Endothelial cell of umbilical vein (primary cell): Measurements from ENCODE around the gene WDR76. TPM values are rescaled to one million over a fixed set of nuclear protein-coding genes. Genes with fewer than 3 reads are reported as not detected.

Experiments
- BruUV-seq: library from RNA; stranded (reverse); fragments of 400-500 nt; replicated peaks from 2 replicates; lab custom pipeline; 2021; lab: Mats Ljungman, UMichigan
- CTCF ChIA-PET: fragments of 300-600, 350-600 bp; sonication (Branson Sonifier 250); formaldehyde crosslinking; loops from one replicate; lab custom pipeline; 2021; ENCODE audit warnings: antibody characterized with exemption, inconsistent platforms; lab: Charles Lee
- POLR2A ChIA-PET: fragments of 300-600, 350-600 bp; sonication (Branson Sonifier 250); formaldehyde crosslinking; loops from one replicate; lab custom pipeline; 2021; ENCODE audit warnings: antibody characterized with exemption, inconsistent platforms; lab: Charles Lee
- DNase-seq: peaks from one replicate; pipeline ENCODE4 v3.0.0-alpha.2; 2011; ENCODE audit warnings: low read depth, low spot score
- FAIRE-seq: peaks from 2 replicates; lab custom pipeline; 2011; peaks lifted over from hg19 to GRCh38; lab: Jason Lieb, UNC
- H2AFZ ChIP-seq: 2 replicates; pipeline ENCODE4 v1.6.0; 2012; ENCODE audit warnings: low read depth, low read length, control low read depth, inconsistent platforms
- H3K27ac ChIP-seq: 2 replicates; pipeline ENCODE4 v1.5.1; 2011; ENCODE audit warnings: low read depth, mild to moderate bottlenecking, control low read depth, low read length, moderate library complexity; ENCODE audit not compliant: insufficient read depth
- H3K27me3 ChIP-seq, 2 experiments: 2 replicates each; pipeline versions ENCODE4 v1.6.0 to v1.6.1; 2011; ENCODE audit warnings: low read length in 2 of 2, mixed read lengths in 1 of 2; ENCODE audit not compliant: control insufficient read depth in 2 of 2, insufficient read depth in 2 of 2
- H3K36me3 ChIP-seq, 2 experiments: 2 replicates in 1 of 2; 3 replicates in 1 of 2; pipeline ENCODE4 v1.5.1; 2011; ENCODE audit warnings: low read length in 2 of 2, mild to moderate bottlenecking in 1 of 2, moderate library complexity in 1 of 2; ENCODE audit not compliant: control insufficient read depth in 2 of 2, insufficient read depth in 2 of 2; ENCODE audit errors: extremely low read depth in 1 of 2
- H3K4me1 ChIP-seq: 3 replicates; pipeline ENCODE4 v1.5.1; 2011; ENCODE audit warnings: mild to moderate bottlenecking, low read length; ENCODE audit not compliant: control insufficient read depth, insufficient read depth; ENCODE audit errors: extremely low read depth
- H3K4me2 ChIP-seq: 2 replicates; pipeline ENCODE4 v1.6.1; 2011; ENCODE audit warnings: low read length, control low read depth, mixed read lengths; ENCODE audit not compliant: insufficient read depth
- H3K4me3 ChIP-seq, 3 experiments: fragments of 200-600 bp in 1 of 3; sonication (generic), shearing (Covaris generic) in 1 of 3; replicated peaks in 1 of 3; 2 replicates each; pipeline ENCODE4 v1.5.1; 2011 to 2016; ENCODE audit warnings: control low read depth in 3 of 3, low read length in 3 of 3, mild to moderate bottlenecking in 2 of 3, inconsistent platforms in 1 of 3, low read depth in 1 of 3, moderate library complexity in 1 of 3; ENCODE audit not compliant: insufficient read depth in 1 of 3
- H3K79me2 ChIP-seq: 2 replicates; pipeline ENCODE4 v1.6.0; 2012; ENCODE audit warnings: low read length, inconsistent platforms; ENCODE audit not compliant: control insufficient read depth, insufficient read depth
- H3K9ac ChIP-seq: replicated peaks from 2 replicates; pipeline ENCODE3; 2011; ENCODE audit warnings: low read length, control low read depth; ENCODE audit not compliant: insufficient read depth; ENCODE audit errors: extremely low read depth
- H3K9me1 ChIP-seq: replicated peaks from 3 replicates; pipeline ENCODE4 v1.6.0; 2011; ENCODE audit warnings: mild to moderate bottlenecking, low read length; ENCODE audit not compliant: control insufficient read depth, insufficient read depth; ENCODE audit errors: extremely low read depth
- H3K9me3 ChIP-seq: replicated peaks from 2 replicates; pipeline ENCODE4 v1.5.1; 2012; ENCODE audit warnings: low read length, inconsistent platforms; ENCODE audit not compliant: control insufficient read depth, insufficient read depth
- H4K20me1 ChIP-seq: replicated peaks from 2 replicates; pipeline ENCODE3; 2011; ENCODE audit warnings: mild to moderate bottlenecking, low read length; ENCODE audit not compliant: control insufficient read depth, insufficient read depth; ENCODE audit errors: extremely low read depth
- EZH2 ChIP-seq: IDR thresholded peaks from 2 replicates; pipeline ENCODE4 v1.6.1; 2012; ENCODE audit warnings: borderline replicate concordance, low read depth, mild to moderate bottlenecking, moderate library complexity, low read length, inconsistent platforms; ENCODE audit not compliant: severe bottlenecking
- FOS ChIP-seq: IDR thresholded peaks from 2 replicates; pipeline ENCODE4 v1.6.1; 2011; ENCODE audit warnings: mild to moderate bottlenecking, low read length, moderate library complexity, borderline replicate concordance; ENCODE audit not compliant: insufficient read depth
- GATA2 ChIP-seq: IDR thresholded peaks from 2 replicates; pipeline ENCODE4 v1.7.0; 2011; ENCODE audit warnings: low read depth, mild to moderate bottlenecking, moderate library complexity, mixed read lengths, low read length; ENCODE audit not compliant: insufficient read length, insufficient read depth
- JUN ChIP-seq: IDR thresholded peaks from 2 replicates; pipeline ENCODE4 v1.6.1; 2011; ENCODE audit warnings: borderline replicate concordance, low read depth; ENCODE audit not compliant: insufficient read length, insufficient read depth
- MYC ChIP-seq: IDR thresholded peaks from one replicate; pipeline ENCODE4 v1.6.1; 2011; ENCODE audit warnings: mild to moderate bottlenecking, low read depth, low read length
- POLR2A ChIP-seq: IDR thresholded peaks from 2 replicates; pipeline ENCODE4 v1.6.1; 2012; ENCODE audit warnings: low read depth, mild to moderate bottlenecking, control low read depth, low read length
- POLR2AphosphoS5 ChIP-seq: IDR thresholded peaks from 2 replicates; pipeline ENCODE4 v1.6.1; 2012; ENCODE audit warnings: low read depth, mild to moderate bottlenecking, control low read depth, low read length, moderate library complexity; ENCODE audit not compliant: insufficient read depth
- dilution Hi-C: fragments of 300-500 bp; cut with MboI; formaldehyde crosslinking; loops from one replicate; pipeline ENCODE4 v1.15.0; 2019; ENCODE audit warnings: low sequenced_read_pairs; ENCODE audit not compliant: extremely low pct_ligation_motif_present
- intact Hi-C: fragments of 100-400 bp; cut with micrococcal nuclease; formaldehyde crosslinking; loops from one replicate; pipeline ENCODE4 v1.10.0; 2022
- polyA plus RNA-seq, 4 experiments: library from polyadenylated mRNA; depleted of rRNA in 3 of 4; stranded (reverse) in 3 of 4; unstranded in 1 of 4; fragments of >200 nt; gene quantifications; 2 replicates each; pipeline versions ENCODE4 v1.2.1 to v1.2.3, GENCODE V29; 2011 to 2012; ENCODE audit warnings: missing spikeins in 1 of 4
- total RNA-seq: library from RNA; stranded (reverse); gene quantifications from 2 replicates; pipeline ENCODE4 v1.2.3, GENCODE V29; 2021
- TF ChIP-seq, protein P1 (sequence below), 2 donors: IDR thresholded peaks; 1 replicate in 1 of 2; 2 replicates in 1 of 2; pipeline ENCODE4 v1.5.1; 2011; ENCODE audit warnings: low read length in 2 of 2, mild to moderate bottlenecking in 2 of 2, moderate library complexity in 2 of 2, control low read depth in 1 of 2, inconsistent platforms in 1 of 2, low read depth in 1 of 2; ENCODE audit not compliant: insufficient read depth in 1 of 2; ENCODE audit errors: extremely low read depth in 1 of 2
- TF ChIP-seq, protein P2 (sequence below): IDR thresholded peaks from 2 replicates; pipeline ENCODE4 v1.6.1; 2011; ENCODE audit not compliant: insufficient read depth, insufficient read length

Gene WDR76
- total and polyA plus RNA-seq, 2 donors (not counting 3 experiments of a cell fraction or from before 2014, with no cell fraction given): 3.1 to 25.2 TPM

DNA sequence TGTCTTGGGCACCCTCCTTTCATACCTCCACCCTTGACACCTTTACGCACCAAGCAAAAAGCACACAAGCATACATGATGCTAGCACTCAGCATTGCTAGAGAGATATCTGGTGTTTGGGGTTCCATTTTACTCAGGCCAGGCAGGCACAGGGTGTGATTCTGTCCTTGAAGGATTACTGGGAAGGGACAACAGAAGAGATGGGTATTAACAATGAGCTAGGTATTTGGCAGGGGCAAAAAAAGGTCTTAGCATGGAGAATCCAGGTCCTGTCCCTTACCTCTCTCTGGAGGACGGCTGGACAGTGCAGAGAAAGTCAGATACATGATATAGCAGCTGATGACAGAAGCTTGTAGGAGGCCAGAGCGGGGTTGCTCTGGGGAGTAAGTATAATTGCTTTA is 30.2 kb upstream of the WDR76 start:
- Histone ChIP-seq H3K36me3 (peaks cover 21 to 26% of the 10 kb centered on the region in 2 experiments), H3K27ac (no peak overlapping the region), H3K9ac (no peak overlapping the region), H3K9me1 (no peaks in the 10 kb centered on the region), H3K79me2 (peaks cover 42% of the 10 kb centered on the region), H3K27me3 (no peaks in the 10 kb centered on the region), H4K20me1 (no peaks in the 10 kb centered on the region), H3K4me3 (no peak overlapping the region), H2AFZ (no peak overlapping the region), H3K4me2 (no peak overlapping the region), H3K4me1 (peaks cover 28% of the 10 kb centered on the region), H3K9me3 (no peaks in the 10 kb centered on the region)
- FAIRE-seq (no peak), DNase-seq (no peak)
- CTCF ChIA-PET: no interaction called here
- TF ChIP-seq EZH2: no peak
- POLR2A ChIA-PET: no interaction called here
- intact Hi-C loops: no loop called here
- dilution Hi-C loops: no loop called here
- no TSS peak for BruUV-seq

DNA sequence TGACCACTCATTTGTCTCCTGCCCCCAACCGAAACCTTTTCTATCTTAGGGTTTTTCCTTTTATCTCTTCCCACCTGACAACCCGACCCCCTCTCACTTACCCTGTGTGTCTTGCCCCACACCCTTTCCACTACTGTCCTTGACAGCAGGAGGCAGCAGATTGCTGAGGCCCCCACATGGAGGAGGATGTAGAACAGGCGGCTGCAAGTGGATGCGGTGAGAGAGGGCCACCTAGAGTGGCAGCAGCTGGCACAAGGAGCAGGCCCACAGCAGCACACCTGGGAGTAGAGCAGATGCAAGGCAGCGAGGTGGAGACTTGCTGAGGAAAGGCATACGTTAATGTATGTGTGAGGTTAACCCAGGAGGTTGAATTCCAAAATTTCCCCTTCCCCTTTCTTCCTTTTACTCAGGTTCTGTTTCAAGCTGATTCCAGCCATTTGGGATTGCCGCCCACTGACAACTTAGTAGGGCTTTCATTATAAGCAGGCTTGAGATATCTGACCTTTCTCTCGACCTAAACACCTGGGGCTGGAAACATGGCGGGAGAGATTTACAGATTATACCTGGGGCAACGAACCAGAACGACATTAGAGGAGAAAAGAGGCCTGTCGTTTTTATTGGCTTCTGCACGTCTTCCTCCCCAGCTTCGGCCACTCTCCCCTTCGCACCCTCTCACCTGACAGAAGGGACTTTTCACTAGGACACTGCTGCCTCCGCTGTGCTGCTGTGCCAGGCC is 27.4 kb upstream of the WDR76 start:
- H3K9ac ChIP-seq: no peak overlapping the region
- H3K36me3 ChIP-seq: peaks cover 15 to 20% of the 10 kb centered on the region in 2 experiments
- no peak overlapping the region for H2AFZ ChIP-seq
- H3K9me1 ChIP-seq: no peaks in the 10 kb centered on the region
- ChIA-PET POLR2A (no interaction called here), CTCF (no interaction called here)
- no peak overlapping the region for H3K27ac ChIP-seq
- peaks cover 12% of the 10 kb centered on the region for H3K4me1 ChIP-seq
- FAIRE-seq: no peak
- intact Hi-C loops (no loop called here), dilution Hi-C loops (no loop called here)
- no peaks in the 10 kb centered on the region for H3K27me3 ChIP-seq
- H3K9me3 ChIP-seq: no peaks in the 10 kb centered on the region
- no peak for DNase-seq
- no peak overlapping the region for H3K4me3 ChIP-seq
- BruUV-seq: no TSS peak
- no peaks in the 10 kb centered on the region for H4K20me1 ChIP-seq
- H3K4me2 ChIP-seq: no peak overlapping the region
- peaks cover 21% of the 10 kb centered on the region for H3K79me2 ChIP-seq
- no peak for TF ChIP-seq POLR2AphosphoS5
- TF ChIP-seq EZH2: no peak
- TF ChIP-seq GATA2: no peak
- TF ChIP-seq POLR2A: no peak
- no peak for TF ChIP-seq FOS
- TF ChIP-seq, protein P1, sequence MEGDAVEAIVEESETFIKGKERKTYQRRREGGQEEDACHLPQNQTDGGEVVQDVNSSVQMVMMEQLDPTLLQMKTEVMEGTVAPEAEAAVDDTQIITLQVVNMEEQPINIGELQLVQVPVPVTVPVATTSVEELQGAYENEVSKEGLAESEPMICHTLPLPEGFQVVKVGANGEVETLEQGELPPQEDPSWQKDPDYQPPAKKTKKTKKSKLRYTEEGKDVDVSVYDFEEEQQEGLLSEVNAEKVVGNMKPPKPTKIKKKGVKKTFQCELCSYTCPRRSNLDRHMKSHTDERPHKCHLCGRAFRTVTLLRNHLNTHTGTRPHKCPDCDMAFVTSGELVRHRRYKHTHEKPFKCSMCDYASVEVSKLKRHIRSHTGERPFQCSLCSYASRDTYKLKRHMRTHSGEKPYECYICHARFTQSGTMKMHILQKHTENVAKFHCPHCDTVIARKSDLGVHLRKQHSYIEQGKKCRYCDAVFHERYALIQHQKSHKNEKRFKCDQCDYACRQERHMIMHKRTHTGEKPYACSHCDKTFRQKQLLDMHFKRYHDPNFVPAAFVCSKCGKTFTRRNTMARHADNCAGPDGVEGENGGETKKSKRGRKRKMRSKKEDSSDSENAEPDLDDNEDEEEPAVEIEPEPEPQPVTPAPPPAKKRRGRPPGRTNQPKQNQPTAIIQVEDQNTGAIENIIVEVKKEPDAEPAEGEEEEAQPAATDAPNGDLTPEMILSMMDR (IDR thresholded peaks at IDR 0.05; ENCODE audit: extremely low read depth in 1 of 2, insufficient read depth in 1 of 2, low read depth in 1 of 2, low read length in 2 of 2): no peak
- no peak for TF ChIP-seq MYC
- TF ChIP-seq JUN: no peak
- TF ChIP-seq, protein P2, sequence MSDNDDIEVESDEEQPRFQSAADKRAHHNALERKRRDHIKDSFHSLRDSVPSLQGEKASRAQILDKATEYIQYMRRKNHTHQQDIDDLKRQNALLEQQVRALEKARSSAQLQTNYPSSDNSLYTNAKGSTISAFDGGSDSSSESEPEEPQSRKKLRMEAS: no peak
